ENCODE results near the gene SZT2. TPM values are rescaled to one million over a fixed set of nuclear protein-coding genes. Genes with fewer than 3 reads are reported as not detected.

The SZT2 gene
- total and polyA plus RNA-seq, 2 of the 13 experiments (the other 11 are each of a cell fraction or from before 2014, with no cell fraction given), result 8.0 to 8.8 TPM

- peak; percentile 61; the same call in 1 of the 2 replicates for TF ChIP-seq CREM (IDR thresholded peaks at IDR 0.05)
- no peak for TF ChIP-seq CREM (CRISPR knock-in tag; IDR thresholded peaks at IDR 0.05)
- peak; percentile 77; the same call in 1 of the 2 replicates for TF ChIP-seq ZMAT3 (CRISPR knock-in tag; conservative IDR thresholded peaks at IDR 0.05)
- TF ChIP-seq, protein P1, sequence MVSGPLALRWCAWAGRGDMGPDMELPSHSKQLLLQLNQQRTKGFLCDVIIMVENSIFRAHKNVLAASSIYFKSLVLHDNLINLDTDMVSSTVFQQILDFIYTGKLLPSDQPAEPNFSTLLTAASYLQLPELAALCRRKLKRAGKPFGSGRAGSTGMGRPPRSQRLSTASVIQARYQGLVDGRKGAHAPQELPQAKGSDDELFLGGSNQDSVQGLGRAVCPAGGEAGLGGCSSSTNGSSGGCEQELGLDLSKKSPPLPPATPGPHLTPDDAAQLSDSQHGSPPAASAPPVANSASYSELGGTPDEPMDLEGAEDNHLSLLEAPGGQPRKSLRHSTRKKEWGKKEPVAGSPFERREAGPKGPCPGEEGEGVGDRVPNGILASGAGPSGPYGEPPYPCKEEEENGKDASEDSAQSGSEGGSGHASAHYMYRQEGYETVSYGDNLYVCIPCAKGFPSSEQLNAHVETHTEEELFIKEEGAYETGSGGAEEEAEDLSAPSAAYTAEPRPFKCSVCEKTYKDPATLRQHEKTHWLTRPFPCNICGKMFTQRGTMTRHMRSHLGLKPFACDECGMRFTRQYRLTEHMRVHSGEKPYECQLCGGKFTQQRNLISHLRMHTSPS (CRISPR knock-in tag; IDR thresholded peaks at IDR 0.05; ENCODE audit: low read depth), result no peak
- no peak for TF ChIP-seq TERF1 (CRISPR knock-in tag; IDR thresholded peaks at IDR 0.05)
- TF ChIP-seq HNF4G (IDR thresholded peaks at IDR 0.05; ENCODE audit: borderline replicate concordance, low read depth, low read length), result 0 out of 2 replicates have a peak, but pooled peaks have one; percentile 15
- TF ChIP-seq HNF4G (CRISPR knock-in tag; IDR thresholded peaks at IDR 0.05; ENCODE audit: borderline replicate concordance, low read depth), result 0 out of 2 replicates have a peak, but pooled peaks have one; percentile 34
- TF ChIP-seq GATAD2A (CRISPR knock-in tag; IDR thresholded peaks at IDR 0.05), result 0 out of 2 replicates have a peak, but pooled peaks have one; percentile 18
- TF ChIP-seq PLSCR1 (CRISPR knock-in tag; IDR thresholded peaks at IDR 0.05; ENCODE audit: borderline replicate concordance), result no peak
- TF ChIP-seq, protein P2, sequence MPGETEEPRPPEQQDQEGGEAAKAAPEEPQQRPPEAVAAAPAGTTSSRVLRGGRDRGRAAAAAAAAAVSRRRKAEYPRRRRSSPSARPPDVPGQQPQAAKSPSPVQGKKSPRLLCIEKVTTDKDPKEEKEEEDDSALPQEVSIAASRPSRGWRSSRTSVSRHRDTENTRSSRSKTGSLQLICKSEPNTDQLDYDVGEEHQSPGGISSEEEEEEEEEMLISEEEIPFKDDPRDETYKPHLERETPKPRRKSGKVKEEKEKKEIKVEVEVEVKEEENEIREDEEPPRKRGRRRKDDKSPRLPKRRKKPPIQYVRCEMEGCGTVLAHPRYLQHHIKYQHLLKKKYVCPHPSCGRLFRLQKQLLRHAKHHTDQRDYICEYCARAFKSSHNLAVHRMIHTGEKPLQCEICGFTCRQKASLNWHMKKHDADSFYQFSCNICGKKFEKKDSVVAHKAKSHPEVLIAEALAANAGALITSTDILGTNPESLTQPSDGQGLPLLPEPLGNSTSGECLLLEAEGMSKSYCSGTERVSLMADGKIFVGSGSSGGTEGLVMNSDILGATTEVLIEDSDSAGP (CRISPR knock-in tag; IDR thresholded peaks at IDR 0.05; ENCODE audit: borderline replicate concordance), result peak; percentile 90; the same call in 1 of the 2 replicates
- TF ChIP-seq KLF11 (CRISPR knock-in tag; IDR thresholded peaks at IDR 0.05), result peak; percentile 17; the same call in 1 of the 2 replicates
- peak; percentile 87 for TF ChIP-seq RNF2 (conservative IDR thresholded peaks at IDR 0.05; ENCODE audit: low read depth)
- no peak for TF ChIP-seq SOX6 (IDR thresholded peaks at IDR 0.05)
- no peak for TF ChIP-seq SOX6 (CRISPR knock-in tag; IDR thresholded peaks at IDR 0.05)
- no peak for TF ChIP-seq KAT2B (IDR thresholded peaks at IDR 0.05; ENCODE audit: borderline replicate concordance, low read depth, low read length)
- TF ChIP-seq, protein P3, sequence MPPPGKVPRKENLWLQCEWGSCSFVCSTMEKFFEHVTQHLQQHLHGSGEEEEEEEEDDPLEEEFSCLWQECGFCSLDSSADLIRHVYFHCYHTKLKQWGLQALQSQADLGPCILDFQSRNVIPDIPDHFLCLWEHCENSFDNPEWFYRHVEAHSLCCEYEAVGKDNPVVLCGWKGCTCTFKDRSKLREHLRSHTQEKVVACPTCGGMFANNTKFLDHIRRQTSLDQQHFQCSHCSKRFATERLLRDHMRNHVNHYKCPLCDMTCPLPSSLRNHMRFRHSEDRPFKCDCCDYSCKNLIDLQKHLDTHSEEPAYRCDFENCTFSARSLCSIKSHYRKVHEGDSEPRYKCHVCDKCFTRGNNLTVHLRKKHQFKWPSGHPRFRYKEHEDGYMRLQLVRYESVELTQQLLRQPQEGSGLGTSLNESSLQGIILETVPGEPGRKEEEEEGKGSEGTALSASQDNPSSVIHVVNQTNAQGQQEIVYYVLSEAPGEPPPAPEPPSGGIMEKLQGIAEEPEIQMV (CRISPR knock-in tag; IDR thresholded peaks at IDR 0.05; ENCODE audit: low read depth), result peak; percentile 10; the same call in 1 of the 2 replicates
- TF ChIP-seq, protein P4, sequence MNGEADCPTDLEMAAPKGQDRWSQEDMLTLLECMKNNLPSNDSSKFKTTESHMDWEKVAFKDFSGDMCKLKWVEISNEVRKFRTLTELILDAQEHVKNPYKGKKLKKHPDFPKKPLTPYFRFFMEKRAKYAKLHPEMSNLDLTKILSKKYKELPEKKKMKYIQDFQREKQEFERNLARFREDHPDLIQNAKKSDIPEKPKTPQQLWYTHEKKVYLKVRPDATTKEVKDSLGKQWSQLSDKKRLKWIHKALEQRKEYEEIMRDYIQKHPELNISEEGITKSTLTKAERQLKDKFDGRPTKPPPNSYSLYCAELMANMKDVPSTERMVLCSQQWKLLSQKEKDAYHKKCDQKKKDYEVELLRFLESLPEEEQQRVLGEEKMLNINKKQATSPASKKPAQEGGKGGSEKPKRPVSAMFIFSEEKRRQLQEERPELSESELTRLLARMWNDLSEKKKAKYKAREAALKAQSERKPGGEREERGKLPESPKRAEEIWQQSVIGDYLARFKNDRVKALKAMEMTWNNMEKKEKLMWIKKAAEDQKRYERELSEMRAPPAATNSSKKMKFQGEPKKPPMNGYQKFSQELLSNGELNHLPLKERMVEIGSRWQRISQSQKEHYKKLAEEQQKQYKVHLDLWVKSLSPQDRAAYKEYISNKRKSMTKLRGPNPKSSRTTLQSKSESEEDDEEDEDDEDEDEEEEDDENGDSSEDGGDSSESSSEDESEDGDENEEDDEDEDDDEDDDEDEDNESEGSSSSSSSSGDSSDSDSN (CRISPR knock-in tag; IDR thresholded peaks at IDR 0.05), result peak; percentile 81; the same call in 1 of the 2 replicates
- peak; percentile 60; the same call in 1 of the 2 replicates for TF ChIP-seq NR2F6 (IDR thresholded peaks at IDR 0.05)
- peak; percentile 48; the same call in 1 of the 2 replicates for TF ChIP-seq NR2F6 (CRISPR knock-in tag; IDR thresholded peaks at IDR 0.05)
- TF ChIP-seq MXI1 (IDR thresholded peaks at IDR 0.05; ENCODE audit: borderline replicate concordance, low read depth, low read length), result peak; percentile 39; the same call in 1 of the 3 replicates
These were observed 40.7 kb upstream of the SZT2 start (continued) for GRCh38 chr1:43348809-43349593.
